ENCODE measurements around the gene MYT1.
A peak's percentile ranks its signal among the peaks of the same experiment; 100 is the strongest.

The MYT1 gene

GRCh38 chr20:64139199-64140060 lies 24.8 kb upstream of the MYT1 start:
- Histone ChIP-seq H3K4me3 (no peak overlapping the region), H3K4me1 (peaks cover 10 to 28% (median 19%) of the 10 kb centered on the region in 10 experiments), H3K27ac (no peak overlapping the region), H3K9me3 (replicated peaks in 1 of 11) (peaks cover under 1 to 8% (median 4%) of the 10 kb centered on the region in 11 experiments; a peak in 17 of 22 replicates), H3K4me2 (no peak overlapping the region), H4K20me1 (no peaks in the 10 kb centered on the region), H3K9ac (no peak overlapping the region), H3K27me3 (no peaks in the 10 kb centered on the region), H3K36me3 (no peaks in the 10 kb centered on the region)
- TF ChIP-seq Cebpa-rat (IDR thresholded peaks at IDR 0.05), result no peak

GRCh38 chr20:64140061-64140931 lies 24.0 kb upstream of the MYT1 start:
- TF ChIP-seq Cebpa-rat (IDR thresholded peaks at IDR 0.05), result no peak

GRCh38 chr20:64140956-64141355 lies 23.3 kb upstream of the MYT1 start:
- no peaks in the 10 kb centered on the region for H4K20me1 ChIP-seq
- H3K27me3 ChIP-seq, result no peaks in the 10 kb centered on the region
- no peak overlapping the region for H3K27ac ChIP-seq
- H3K9ac ChIP-seq, result no peak overlapping the region
- H3K4me1 ChIP-seq, result peaks cover 10 to 28% (median 19%) of the 10 kb centered on the region in 10 experiments
- H3K4me2 ChIP-seq, result no peak overlapping the region
- peaks cover 16 to 23% (median 19%) of the 10 kb centered on the region in 11 experiments for H3K9me3 ChIP-seq (replicated peaks in 1 of 11)
- TF ChIP-seq Cebpa-rat (IDR thresholded peaks at IDR 0.05), result no peak
- H3K4me3 ChIP-seq, result no peak overlapping the region
- H3K36me3 ChIP-seq, result no peaks in the 10 kb centered on the region

More at GRCh38 chr20:64140061-64140931, 24.0 kb upstream of the MYT1 start:
- Histone ChIP-seq H3K36me3 (no peaks in the 10 kb centered on the region), H3K9me3 (replicated peaks in 1 of 11) (peaks cover 10 to 16% (median 13%) of the 10 kb centered on the region in 11 experiments), H3K4me3 (no peak overlapping the region), H3K4me2 (no peak overlapping the region), H4K20me1 (no peaks in the 10 kb centered on the region), H3K27ac (no peak overlapping the region), H3K27me3 (no peaks in the 10 kb centered on the region), H3K4me1 (peaks cover 10 to 28% (median 19%) of the 10 kb centered on the region in 10 experiments), H3K9ac (no peak overlapping the region)

- peak overlapping the region in 2 of 11 experiments; percentile 21 to 41; a peak in 4 of 22 replicates for H3K9ac ChIP-seq
- H3K27ac ChIP-seq, result peak overlapping the region in 5 of 11 experiments; percentile 25 to 71 (median 59); a peak in 8 of 22 replicates
- no peaks in the 10 kb centered on the region for H4K20me1 ChIP-seq
- H3K4me1 ChIP-seq, result peaks cover 10 to 26% (median 19%) of the 10 kb centered on the region in 10 experiments
- H3K4me2 ChIP-seq, result peak overlapping the region; percentile 45 to 85 (median 78)
- H3K27me3 ChIP-seq, result no peaks in the 10 kb centered on the region
- no peaks in the 10 kb centered on the region for H3K36me3 ChIP-seq
- no peak overlapping the region for H3K4me3 ChIP-seq
- peaks cover 17 to 25% (median 19%) of the 10 kb centered on the region in 11 experiments for H3K9me3 ChIP-seq (replicated peaks in 1 of 11)
- no peak for TF ChIP-seq Cebpa-rat (IDR thresholded peaks at IDR 0.05)
These were observed 21.7 kb upstream of the MYT1 start for GRCh38 chr20:64142590-64142989.

GRCh38 chr20:64143018-64143801 lies 21.0 kb upstream of the MYT1 start:
- Histone ChIP-seq H3K4me2 (peak overlapping the region; percentile 45 to 85 (median 78)), H3K27me3 (no peaks in the 10 kb centered on the region), H3K4me3 (no peak overlapping the region), H3K27ac (peak overlapping the region in 6 of 11 experiments; percentile 13 to 71 (median 50); a peak in 10 of 22 replicates), H3K9me3 (replicated peaks in 1 of 11) (peaks cover 17 to 25% (median 19%) of the 10 kb centered on the region in 11 experiments), H3K36me3 (no peaks in the 10 kb centered on the region), H4K20me1 (no peaks in the 10 kb centered on the region), H3K9ac (peak overlapping the region in 2 of 11 experiments; percentile 21 to 41; a peak in 4 of 22 replicates), H3K4me1 (peaks cover 10 to 25% (median 19%) of the 10 kb centered on the region in 10 experiments)
- TF ChIP-seq Cebpa-rat (IDR thresholded peaks at IDR 0.05), result no peak

- Histone ChIP-seq H3K27me3 (no peaks in the 10 kb centered on the region), H3K27ac (no peak overlapping the region), H4K20me1 (no peaks in the 10 kb centered on the region), H3K9ac (no peak overlapping the region), H3K9me3 (replicated peaks in 1 of 11) (peaks cover 17 to 25% (median 21%) of the 10 kb centered on the region in 11 experiments), H3K4me2 (no peak overlapping the region), H3K4me3 (no peak overlapping the region), H3K36me3 (no peaks in the 10 kb centered on the region), H3K4me1 (peaks cover 10 to 25% (median 19%) of the 10 kb centered on the region in 10 experiments)
- no peak for TF ChIP-seq Cebpa-rat (IDR thresholded peaks at IDR 0.05)
These were observed 19.9 kb upstream of the MYT1 start for GRCh38 chr20:64144144-64144912.

GRCh38 chr20:64145458-64146300 lies 18.6 kb upstream of the MYT1 start:
- Histone ChIP-seq H3K27ac (no peak overlapping the region), H3K4me2 (no peak overlapping the region), H3K27me3 (no peaks in the 10 kb centered on the region), H3K36me3 (no peaks in the 10 kb centered on the region), H3K9me3 (replicated peaks in 1 of 11) (peaks cover 17 to 29% (median 22%) of the 10 kb centered on the region in 11 experiments), H4K20me1 (no peaks in the 10 kb centered on the region), H3K9ac (no peak overlapping the region), H3K4me1 (peaks cover 10 to 25% (median 19%) of the 10 kb centered on the region in 10 experiments), H3K4me3 (peak overlapping the region in 1 of 10 experiments; percentile 6; a peak in 1 of 20 replicates)
- no peak for TF ChIP-seq Cebpa-rat (IDR thresholded peaks at IDR 0.05)

Measured in BLaER1 treated with 17β-estradiol and CSF1 and Interleukin-3, amounts not matched to agents 10 nM and 100 nM (cell line).